Measurements from ENCODE around the gene IZUMO4. TPM values are rescaled to one million over a fixed set of nuclear protein-coding genes. Genes with fewer than 3 reads are reported as not detected.

The IZUMO4 gene
- total and polyA plus RNA-seq, 2 experiments from 2014 or later, result 1.4 to 2.8 TPM

- Histone ChIP-seq H3K9me2 (replicated peaks; ENCODE audit: insufficient read depth) (no peaks in the 10 kb centered on the region), H3K36me3 (replicated peaks; ENCODE audit: insufficient read depth, low read depth) (no peaks in the 10 kb centered on the region), H3K4me2 (no peak overlapping the region), H4K20me1 (ENCODE audit: insufficient read depth, poor library complexity, severe bottlenecking) (no peaks in the 10 kb centered on the region), H3K9me3 (ENCODE audit: low read depth) (no peaks in the 10 kb centered on the region), H3K27ac (no peak overlapping the region), H3K4me1 (ENCODE audit: insufficient read depth) (no peaks in the 10 kb centered on the region), H3K27me3 (no peaks in the 10 kb centered on the region), H3K79me2 (peaks cover 3% of the 10 kb centered on the region), H2AFZ (no peak overlapping the region), H3K4me3 (no peak overlapping the region)
- WGBS (ENCODE audit: low lambda C conversion rate, missing lambda C conversion rate), result 95% methylated on average over 13 of the region's 13 CpGs
- DNase-seq (ENCODE audit: low spot score), result no peak
- TF ChIP-seq CTCF (IDR thresholded peaks at IDR 0.05; ENCODE audit: poor library complexity) (no peak), EZH2 (IDR thresholded peaks at IDR 0.05; ENCODE audit: borderline replicate concordance) (no peak), EZH2phosphoT487 (IDR thresholded peaks at IDR 0.05; ENCODE audit: low read depth, severe bottlenecking, unreplicated experiment) (no peak)
Measured at GRCh38 chr19:2110822-2111221, 14.1 kb downstream of the IZUMO4 start.

- 94% methylated on average over 22 of the region's 22 CpGs for WGBS (ENCODE audit: low lambda C conversion rate, missing lambda C conversion rate)
- Histone ChIP-seq H2AFZ (no peak overlapping the region), H3K4me1 (ENCODE audit: insufficient read depth) (no peaks in the 10 kb centered on the region), H3K9me2 (replicated peaks; ENCODE audit: insufficient read depth) (no peaks in the 10 kb centered on the region), H3K9me3 (ENCODE audit: low read depth) (no peaks in the 10 kb centered on the region), H4K20me1 (ENCODE audit: insufficient read depth, poor library complexity, severe bottlenecking) (no peaks in the 10 kb centered on the region), H3K4me2 (no peak overlapping the region), H3K79me2 (no peaks in the 10 kb centered on the region), H3K27ac (no peak overlapping the region), H3K27me3 (no peaks in the 10 kb centered on the region), H3K4me3 (no peak overlapping the region), H3K36me3 (replicated peaks; ENCODE audit: insufficient read depth, low read depth) (no peaks in the 10 kb centered on the region)
- DNase-seq (ENCODE audit: low spot score), result no peak
- TF ChIP-seq EZH2phosphoT487 (IDR thresholded peaks at IDR 0.05; ENCODE audit: low read depth, severe bottlenecking, unreplicated experiment) (no peak), CTCF (IDR thresholded peaks at IDR 0.05; ENCODE audit: poor library complexity) (no peak), EZH2 (IDR thresholded peaks at IDR 0.05; ENCODE audit: borderline replicate concordance) (no peak)
Measured at GRCh38 chr19:2111425-2111824, 14.7 kb downstream of the IZUMO4 start.

GRCh38 chr19:2111886-2112285 lies 15.2 kb downstream of the IZUMO4 start:
- Histone ChIP-seq H3K4me2 (no peak overlapping the region), H3K79me2 (no peaks in the 10 kb centered on the region), H3K9me2 (replicated peaks; ENCODE audit: insufficient read depth) (no peaks in the 10 kb centered on the region), H3K4me3 (no peak overlapping the region), H2AFZ (no peak overlapping the region), H3K4me1 (ENCODE audit: insufficient read depth) (no peaks in the 10 kb centered on the region), H3K9me3 (ENCODE audit: low read depth) (no peaks in the 10 kb centered on the region), H3K36me3 (replicated peaks; ENCODE audit: insufficient read depth, low read depth) (no peaks in the 10 kb centered on the region), H4K20me1 (ENCODE audit: insufficient read depth, poor library complexity, severe bottlenecking) (no peaks in the 10 kb centered on the region), H3K27me3 (no peaks in the 10 kb centered on the region), H3K27ac (no peak overlapping the region)
- TF ChIP-seq EZH2phosphoT487 (IDR thresholded peaks at IDR 0.05; ENCODE audit: low read depth, severe bottlenecking, unreplicated experiment), result no peak
- TF ChIP-seq EZH2 (IDR thresholded peaks at IDR 0.05; ENCODE audit: borderline replicate concordance), result no peak
- no peak for TF ChIP-seq CTCF (IDR thresholded peaks at IDR 0.05; ENCODE audit: poor library complexity)
- 97% methylated on average over 19 of the region's 20 CpGs for WGBS (ENCODE audit: low lambda C conversion rate, missing lambda C conversion rate)
- no peak for DNase-seq (ENCODE audit: low spot score)
